Aorta (tissue), 5 donors: ENCODE results near the gene CENPP. TPM values are rescaled to one million over a fixed set of nuclear protein-coding genes. Genes with fewer than 3 reads are reported as not detected.
A peak's percentile ranks its signal among the peaks of the same experiment; 100 is the strongest.

Experiments used
- ATAC-seq: fragments of 200-7000 bp; cut with Tn5 transposase; one replicate; pipeline ENCODE4 v1.9.1; 2022; ENCODE audit warnings: moderate library complexity; ENCODE audit not compliant: low FRiP score
- DNase-seq, 2 donors: peaks; one replicate each; pipeline ENCODE4 v3.0.0-alpha.2; 2020
- H3K27ac ChIP-seq, 2 donors: one replicate each; pipeline ENCODE4 v1.5.1; 2013; ENCODE audit warnings: low read length in 2 of 2, mild to moderate bottlenecking in 2 of 2, moderate library complexity in 2 of 2, control low read depth in 1 of 2, inconsistent platforms in 1 of 2, low read depth in 1 of 2
- H3K27me3 ChIP-seq, 2 donors: one replicate each; pipeline ENCODE4 v1.6.1; 2013; ENCODE audit warnings: control low read depth in 1 of 2, low read length in 1 of 2, mild to moderate bottlenecking in 1 of 2, moderate library complexity in 1 of 2; ENCODE audit not compliant: insufficient read depth in 2 of 2, control insufficient read depth in 1 of 2
- H3K36me3 ChIP-seq, 2 donors: one replicate each; pipeline ENCODE4 v1.6.1; 2013; ENCODE audit warnings: control low read depth in 1 of 2, low read length in 1 of 2, mild to moderate bottlenecking in 1 of 2; ENCODE audit not compliant: insufficient read depth in 2 of 2, control insufficient read depth in 1 of 2
- H3K4me1 ChIP-seq, 2 donors: one replicate each; pipeline ENCODE4 v1.6.1; 2013; ENCODE audit warnings: low read length in 2 of 2, control low read depth in 1 of 2, mild to moderate bottlenecking in 1 of 2, moderate library complexity in 1 of 2; ENCODE audit not compliant: insufficient read depth in 2 of 2, control insufficient read depth in 1 of 2
- H3K4me3 ChIP-seq, 2 donors: one replicate each; pipeline ENCODE4 v1.5.1; 2013; ENCODE audit warnings: low read length in 2 of 2, control low read depth in 1 of 2, mild to moderate bottlenecking in 1 of 2
- H3K9me3 ChIP-seq: one replicate; pipeline ENCODE4 v1.6.1; 2013; ENCODE audit warnings: mild to moderate bottlenecking, low read length; ENCODE audit not compliant: control insufficient read depth
- WGBS, 2 donors: extraction: QIAGEN DNeasy Blood & Tissue Kit; methylation state at CpG; one replicate each; pipeline ENCODE4 v1.1.7; 2013; 5-methylcytosine and 5-hydroxymethylcytosine counted together
- intact Hi-C, 2 donors: fragments of 100-400 bp; cut with DNase I; formaldehyde crosslinking; loops; one replicate each; pipeline versions ENCODE4 v1.14.2 to v1.15.0; 2022
- polyA plus RNA-seq, 2 donors: library from polyadenylated mRNA; stranded (reverse); fragments of 200-250 nt; gene quantifications; one replicate each; pipeline ENCODE4 v1.2.3, GENCODE V29; 2013
- total RNA-seq, 2 donors: library from RNA; stranded (reverse); fragmentation: NEBNext Ultra II Directional; extraction: Animal tissue kit (Norgen Biotek cat#: 25700); gene quantifications; one replicate each; pipeline ENCODE4 v1.2.1, GENCODE V29; 2021
- donor health status: healthy with polysubstance abuse.
- donor health status: Bipolar disorder and iron deficiency.
- donor health status: DM: no; HTN: no; CAD: no.
- donor health status: DM: no; HTN: no; CAD: no.
- donor health status: DM: yes; HTN: yes; CAD: no.

CENPP gene
- total and polyA plus RNA-seq, 4 donors = 0.50 to 11.1 (median 4.3) TPM

DNA sequence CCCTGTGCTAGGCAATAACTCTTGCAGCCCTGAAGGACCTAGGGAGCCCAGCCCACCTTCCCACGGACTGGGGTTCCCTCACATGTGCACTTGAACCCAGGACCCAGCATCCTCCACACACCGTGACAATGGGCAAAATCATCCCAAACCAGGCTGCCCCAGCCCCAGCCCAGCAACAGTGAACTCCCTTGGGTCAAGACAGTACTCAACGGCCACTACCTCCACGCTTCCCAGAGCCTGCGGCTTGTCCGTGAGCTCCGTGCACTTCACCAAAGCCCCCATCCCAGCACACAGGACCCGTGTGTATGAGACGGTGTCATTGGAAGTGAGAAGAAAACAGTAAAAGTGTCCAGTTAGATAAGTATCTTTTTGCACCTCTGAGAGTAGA lies 288.4 kb downstream of the CENPP start:
- H3K4me3 ChIP-seq = no peak overlapping the region
- intact Hi-C loops = no loop called here
- no peaks in the 10 kb centered on the region for H3K36me3 ChIP-seq
- ATAC-seq = no peak
- H3K27ac ChIP-seq = no peak overlapping the region
- H3K9me3 ChIP-seq = no peaks in the 10 kb centered on the region
- DNase-seq = no peak
- H3K27me3 ChIP-seq = no peaks in the 10 kb centered on the region
- WGBS, 2 donors = 94 to 95% methylated on average over 9 of the region's 9 CpGs
- H3K4me1 ChIP-seq = no peaks in the 10 kb centered on the region

DNA sequence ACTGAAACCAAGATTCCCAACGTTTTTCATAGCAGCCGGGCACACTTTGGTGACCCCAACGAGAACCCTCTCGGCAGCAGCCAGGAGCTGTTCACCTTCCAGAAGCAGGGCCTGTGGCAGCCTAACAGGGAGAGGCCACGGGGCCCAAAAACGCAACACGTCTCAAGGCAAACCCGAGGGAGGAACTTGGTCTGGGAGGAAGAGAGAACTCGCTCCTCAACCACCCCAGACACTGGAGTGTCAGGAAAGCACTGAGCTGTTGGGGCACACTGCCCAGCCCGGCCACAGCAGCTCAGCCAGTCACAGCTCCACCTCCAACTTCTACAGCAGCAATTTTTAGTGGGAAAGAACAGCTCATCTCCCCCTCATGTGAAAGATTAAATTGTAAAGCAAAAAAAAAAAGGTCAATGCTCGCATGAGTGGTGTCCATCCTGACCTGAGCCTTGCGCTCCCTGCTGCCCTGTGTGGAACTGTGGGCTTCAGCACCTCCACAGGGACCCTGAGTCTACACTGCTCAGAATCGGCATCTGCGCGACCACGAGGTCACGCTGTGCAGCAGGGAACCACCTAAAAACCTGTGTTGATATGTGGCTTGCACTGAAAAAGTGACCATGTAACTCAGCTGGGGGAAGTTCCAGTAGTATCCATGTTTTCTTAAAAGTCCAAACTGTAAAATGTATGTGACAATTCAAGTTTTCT lies 289.2 kb downstream of the CENPP start:
- no peaks in the 10 kb centered on the region for H3K9me3 ChIP-seq
- no peak overlapping the region for H3K4me3 ChIP-seq
- no peaks in the 10 kb centered on the region for H3K27me3 ChIP-seq
- WGBS, 2 donors = 48 to 60% methylated on average over 17 of the region's 17 CpGs
- intact Hi-C loops = loop anchor here in 1 of 2 donors (5.0 kb wide), 1 partner anchor 153 kb away; no protein-coding TSS in a partner anchor
- no peaks in the 10 kb centered on the region for H3K36me3 ChIP-seq
- no peak overlapping the region for H3K27ac ChIP-seq
- H3K4me1 ChIP-seq = no peaks in the 10 kb centered on the region
- peak in 1 of 2 donors; percentile 68 for DNase-seq
- ATAC-seq = peak; percentile 37

DNA sequence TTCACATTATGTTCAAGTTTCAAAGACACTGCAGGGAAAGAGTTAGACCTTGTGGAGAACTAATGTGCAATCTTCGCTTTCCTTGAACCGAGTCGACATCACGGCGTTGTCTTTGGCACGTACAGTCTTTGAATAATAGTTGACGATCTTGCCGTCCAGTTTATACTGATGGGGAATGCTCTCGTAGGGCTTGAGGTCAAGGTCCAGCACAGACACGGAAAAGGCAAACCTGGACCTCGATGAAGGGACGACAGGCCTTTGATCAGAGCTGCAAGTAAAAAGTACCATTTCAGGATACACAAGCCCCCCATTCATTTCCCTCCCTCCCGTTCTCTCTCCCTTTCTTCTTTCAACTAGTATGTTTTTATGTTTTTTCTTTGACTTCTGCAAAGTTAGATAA lies 290.0 kb downstream of the CENPP start:
- Histone ChIP-seq H3K9me3 (no peaks in the 10 kb centered on the region), H3K4me3 (no peak overlapping the region), H3K4me1 (no peaks in the 10 kb centered on the region), H3K27me3 (no peaks in the 10 kb centered on the region), H3K36me3 (no peaks in the 10 kb centered on the region), H3K27ac (no peak overlapping the region)
- DNase-seq (no peak), ATAC-seq (no peak)
- intact Hi-C loops = loop anchor here in 1 of 2 donors (5.0 kb wide), 1 partner anchor 153 kb away; no protein-coding TSS in a partner anchor
- WGBS, 2 donors = 6 to 22% methylated on average over 13 of the region's 13 CpGs

DNA sequence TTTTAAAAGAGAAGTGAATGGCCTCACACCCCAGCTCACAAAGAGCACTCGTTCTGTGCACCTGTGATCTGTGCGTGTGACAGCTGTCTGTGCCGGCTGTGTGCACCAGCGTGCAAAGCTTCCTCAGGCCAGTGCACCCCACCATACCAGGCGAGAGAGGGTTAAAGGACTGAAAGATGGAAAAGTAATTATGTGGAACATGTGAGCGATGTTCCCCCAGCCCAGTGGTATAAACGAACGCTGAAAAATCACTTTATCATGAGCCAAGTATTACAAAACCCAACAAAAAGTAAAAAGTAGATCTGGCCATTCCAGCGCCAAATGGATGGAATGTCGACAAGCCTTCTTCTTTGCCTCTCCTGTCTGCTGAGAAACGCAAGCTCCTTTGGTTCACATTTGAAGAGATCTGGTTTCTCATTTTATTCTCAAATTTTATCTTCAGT lies 290.5 kb downstream of the CENPP start:
- DNase-seq = no peak
- WGBS, 2 donors = 24 to 35% methylated on average over 11 of the region's 11 CpGs

DNA sequence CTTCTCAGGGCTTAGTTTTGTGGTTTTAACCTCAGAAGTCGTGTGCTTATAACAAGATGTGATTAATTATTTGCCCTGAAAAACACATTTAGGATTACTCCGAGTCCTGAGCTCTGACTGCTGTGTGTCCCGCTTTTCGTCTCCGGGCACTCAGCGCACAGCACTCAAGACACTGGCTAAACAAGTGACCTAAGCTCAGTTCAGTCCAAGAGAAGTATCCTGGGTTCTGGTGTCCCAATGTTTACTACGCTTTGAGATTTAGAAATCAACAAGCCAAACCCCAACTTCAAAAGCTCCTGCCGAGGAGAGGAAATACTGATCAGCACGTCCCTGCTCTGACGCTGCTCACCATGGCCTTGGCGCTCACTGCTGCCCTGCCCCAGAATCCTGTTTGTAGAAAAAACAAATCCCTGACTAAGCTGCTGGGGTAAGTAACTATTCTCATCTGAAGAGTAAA lies 290.9 kb downstream of the CENPP start:
- H3K27me3 ChIP-seq = no peaks in the 10 kb centered on the region
- H3K4me3 ChIP-seq = no peak overlapping the region
- peak in 1 of 2 donors; percentile 56 for DNase-seq
- peak; percentile 54 for ATAC-seq
- no peaks in the 10 kb centered on the region for H3K4me1 ChIP-seq
- H3K27ac ChIP-seq = peak overlapping the region; percentile 6 to 42
- intact Hi-C loops = loop anchor here in 1 of 2 donors (5.0 kb wide), 1 partner anchor 154 kb away; no protein-coding TSS in a partner anchor
- no peaks in the 10 kb centered on the region for H3K9me3 ChIP-seq
- no peaks in the 10 kb centered on the region for H3K36me3 ChIP-seq
- WGBS, 2 donors = 11 to 18% methylated on average over 11 of the region's 11 CpGs

More for the DNA sequence above, 290.5 kb downstream of the CENPP start:
- Histone ChIP-seq H3K27ac (peak overlapping the region; percentile 6 to 60), H3K27me3 (no peaks in the 10 kb centered on the region), H3K4me1 (no peaks in the 10 kb centered on the region), H3K4me3 (no peak overlapping the region), H3K36me3 (no peaks in the 10 kb centered on the region), H3K9me3 (no peaks in the 10 kb centered on the region)
- intact Hi-C loops = loop anchor here in 1 of 2 donors (5.0 kb wide), 1 partner anchor 154 kb away; no protein-coding TSS in a partner anchor
- peak; percentile 40 for ATAC-seq

DNA sequence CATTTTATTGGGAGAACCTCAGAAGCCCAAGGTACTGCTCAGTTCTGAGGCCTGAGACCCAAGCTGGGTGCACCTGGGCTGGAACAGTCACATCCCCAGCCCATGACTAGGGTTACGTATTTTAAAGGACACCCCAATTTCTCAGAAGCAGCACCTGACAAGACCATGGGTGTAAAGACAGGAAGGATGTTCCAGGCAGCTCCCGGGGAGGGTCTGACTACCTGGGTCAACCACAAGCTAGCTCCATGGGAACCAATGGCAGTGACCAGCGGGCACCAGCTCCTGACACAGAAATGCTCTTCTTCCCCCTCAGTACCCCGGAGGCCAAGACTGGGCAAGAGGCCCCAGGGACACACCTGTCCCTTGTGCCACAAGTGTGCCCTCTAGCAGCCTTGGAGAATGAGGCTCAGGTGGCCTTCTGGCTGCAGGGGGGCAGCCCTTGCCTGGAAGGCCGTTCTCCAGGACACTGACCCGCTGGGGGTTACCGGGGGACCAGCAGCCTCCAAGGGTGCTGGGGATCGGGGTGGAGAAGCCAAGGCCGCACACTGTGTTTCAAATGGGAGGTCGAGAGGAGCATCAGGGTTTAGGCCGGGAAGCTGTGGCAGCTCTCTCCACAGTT lies 291.6 kb downstream of the CENPP start:
- intact Hi-C loops = loop anchor here in 1 of 2 donors (5.0 kb wide), 1 partner anchor 155 kb away; no protein-coding TSS in a partner anchor
- no peaks in the 10 kb centered on the region for H3K36me3 ChIP-seq
- ATAC-seq (no peak), DNase-seq (no peak)
- no peaks in the 10 kb centered on the region for H3K9me3 ChIP-seq
- H3K4me1 ChIP-seq = no peaks in the 10 kb centered on the region
- H3K4me3 ChIP-seq = no peak overlapping the region
- WGBS, 2 donors = 90 to 94% methylated on average over 11 of the region's 11 CpGs
- H3K27ac ChIP-seq = peak overlapping the region; percentile 6 to 12
- H3K27me3 ChIP-seq = no peaks in the 10 kb centered on the region

DNA sequence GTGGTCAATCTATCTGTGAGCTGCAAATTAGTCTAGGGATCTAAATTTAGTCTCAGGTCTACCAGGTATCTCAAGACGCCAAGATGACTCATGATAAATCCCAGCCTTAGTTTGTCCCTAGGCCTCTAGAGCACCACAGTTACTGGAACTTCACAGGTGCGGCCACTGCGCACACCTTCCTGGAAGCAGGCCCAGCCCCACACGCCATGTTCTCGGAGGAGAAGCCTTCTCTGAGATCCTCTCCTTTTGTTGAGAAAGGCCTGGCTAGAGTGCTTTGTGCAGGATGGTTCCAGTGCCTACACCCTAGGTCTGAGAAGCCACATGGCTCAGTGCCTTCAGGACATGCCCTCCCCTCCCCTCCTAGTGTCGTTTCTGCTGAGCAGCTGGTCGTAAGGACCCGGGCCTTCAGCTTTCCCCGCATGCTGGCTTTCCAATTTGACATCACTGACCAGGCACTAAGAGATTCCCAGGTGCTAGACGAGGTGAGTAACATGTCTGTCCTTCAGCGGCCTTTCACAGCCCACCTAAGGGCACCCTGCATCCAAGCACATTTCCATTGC lies 292.3 kb downstream of the CENPP start:
- Histone ChIP-seq H3K36me3 (no peaks in the 10 kb centered on the region), H3K9me3 (no peaks in the 10 kb centered on the region), H3K27me3 (no peaks in the 10 kb centered on the region), H3K4me1 (no peaks in the 10 kb centered on the region), H3K4me3 (no peak overlapping the region), H3K27ac (peak overlapping the region in 1 of 2 donors; percentile 48)
- ATAC-seq = no peak
- intact Hi-C loops = loop anchor here in 1 of 2 donors (5.0 kb wide), 1 partner anchor 156 kb away; no protein-coding TSS in a partner anchor
- 73 to 80% methylated on average over 11 of the region's 11 CpGs for WGBS, 2 donors
- no peak for DNase-seq

DNA sequence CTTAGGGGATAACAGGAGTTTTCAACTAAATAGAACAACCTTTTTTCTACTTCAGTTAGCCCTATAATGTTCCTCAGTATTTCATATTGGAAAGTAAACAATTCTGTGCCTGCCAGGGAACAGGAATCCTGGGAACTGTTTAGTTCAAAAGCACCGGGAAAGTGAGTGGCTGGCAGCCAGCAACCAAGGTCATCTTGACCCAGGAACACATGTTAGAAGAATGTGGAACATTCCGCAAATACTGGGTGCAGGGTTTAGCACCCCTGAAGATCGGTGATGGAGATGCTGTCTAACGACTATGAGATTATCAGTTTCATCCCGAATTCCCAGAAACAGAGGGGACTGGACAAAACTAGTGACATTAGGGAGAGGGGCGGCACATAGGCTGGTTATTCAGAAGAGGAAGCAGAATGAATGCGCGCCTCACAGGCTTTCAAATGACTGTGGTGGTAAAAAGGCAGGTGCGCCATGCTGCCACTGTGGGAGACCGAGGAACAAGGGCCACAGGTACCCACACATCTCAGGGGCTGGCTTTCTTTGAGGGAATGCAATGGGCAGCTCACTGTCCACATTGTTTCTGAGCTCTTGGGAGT lies 293.0 kb downstream of the CENPP start:
- ATAC-seq (no peak), DNase-seq (no peak)
- H3K9me3 ChIP-seq = no peaks in the 10 kb centered on the region
- no peaks in the 10 kb centered on the region for H3K36me3 ChIP-seq
- peak overlapping the region in 1 of 2 donors; percentile 9 for H3K27ac ChIP-seq
- WGBS, 2 donors = 67 to 69% methylated on average over 10 of the region's 10 CpGs
- no peaks in the 10 kb centered on the region for H3K4me1 ChIP-seq
- no peaks in the 10 kb centered on the region for H3K27me3 ChIP-seq
- intact Hi-C loops = loop anchor here in 1 of 2 donors (5.0 kb wide), 1 partner anchor 156 kb away; no protein-coding TSS in a partner anchor
- H3K4me3 ChIP-seq = no peak overlapping the region
